Vagina (tissue), 2 donors: Measurements from ENCODE around the gene THAP6.

Experiments used
- POLR2A ChIP-seq, 2 donors: fragments of 450-650 bp; IDR thresholded peaks; one replicate each; pipeline ENCODE4 v1.6.1; 2017; ENCODE audit warnings: antibody characterized with exemption in 2 of 2, mild to moderate bottlenecking in 2 of 2, moderate library complexity in 2 of 2
- TF ChIP-seq, protein P1 (sequence below), 3 experiments: fragments of 450-650 bp in 2 of 3; fragments of 200-600 bp in 1 of 3; sonication (generic) in 1 of 3; IDR thresholded peaks; one replicate each; pipeline ENCODE4 v1.5.1; 2017 to 2019; ENCODE audit warnings: antibody characterized with exemption in 3 of 3, mild to moderate bottlenecking in 2 of 3, moderate library complexity in 2 of 3

DNA sequence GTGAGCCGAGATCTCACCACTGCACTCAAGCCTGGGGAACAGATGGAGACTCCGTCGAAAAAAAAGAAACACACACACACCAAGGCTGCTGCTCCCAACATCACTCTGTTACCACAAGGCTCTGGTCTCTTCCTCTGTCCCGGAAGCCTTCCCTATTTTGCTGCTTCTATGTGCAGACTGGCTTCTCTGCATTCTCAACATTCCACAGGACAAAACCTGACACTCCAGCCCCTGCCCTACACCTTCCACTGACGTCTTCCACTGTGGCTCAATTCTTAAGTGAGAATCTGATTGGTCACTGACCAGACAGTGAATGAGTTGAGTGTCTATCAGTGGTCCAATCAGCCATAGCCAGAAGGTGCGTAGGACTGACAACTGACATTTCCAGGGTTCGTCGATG, 47.5 kb downstream of the THAP6 start:
- no peak for TF ChIP-seq POLR2A (IDR thresholded peaks at IDR 0.05)
- TF ChIP-seq, protein P1, sequence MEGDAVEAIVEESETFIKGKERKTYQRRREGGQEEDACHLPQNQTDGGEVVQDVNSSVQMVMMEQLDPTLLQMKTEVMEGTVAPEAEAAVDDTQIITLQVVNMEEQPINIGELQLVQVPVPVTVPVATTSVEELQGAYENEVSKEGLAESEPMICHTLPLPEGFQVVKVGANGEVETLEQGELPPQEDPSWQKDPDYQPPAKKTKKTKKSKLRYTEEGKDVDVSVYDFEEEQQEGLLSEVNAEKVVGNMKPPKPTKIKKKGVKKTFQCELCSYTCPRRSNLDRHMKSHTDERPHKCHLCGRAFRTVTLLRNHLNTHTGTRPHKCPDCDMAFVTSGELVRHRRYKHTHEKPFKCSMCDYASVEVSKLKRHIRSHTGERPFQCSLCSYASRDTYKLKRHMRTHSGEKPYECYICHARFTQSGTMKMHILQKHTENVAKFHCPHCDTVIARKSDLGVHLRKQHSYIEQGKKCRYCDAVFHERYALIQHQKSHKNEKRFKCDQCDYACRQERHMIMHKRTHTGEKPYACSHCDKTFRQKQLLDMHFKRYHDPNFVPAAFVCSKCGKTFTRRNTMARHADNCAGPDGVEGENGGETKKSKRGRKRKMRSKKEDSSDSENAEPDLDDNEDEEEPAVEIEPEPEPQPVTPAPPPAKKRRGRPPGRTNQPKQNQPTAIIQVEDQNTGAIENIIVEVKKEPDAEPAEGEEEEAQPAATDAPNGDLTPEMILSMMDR (IDR thresholded peaks at IDR 0.05), result no peak
